ENCODE measurements around the gene SYNGR3.

DNA sequence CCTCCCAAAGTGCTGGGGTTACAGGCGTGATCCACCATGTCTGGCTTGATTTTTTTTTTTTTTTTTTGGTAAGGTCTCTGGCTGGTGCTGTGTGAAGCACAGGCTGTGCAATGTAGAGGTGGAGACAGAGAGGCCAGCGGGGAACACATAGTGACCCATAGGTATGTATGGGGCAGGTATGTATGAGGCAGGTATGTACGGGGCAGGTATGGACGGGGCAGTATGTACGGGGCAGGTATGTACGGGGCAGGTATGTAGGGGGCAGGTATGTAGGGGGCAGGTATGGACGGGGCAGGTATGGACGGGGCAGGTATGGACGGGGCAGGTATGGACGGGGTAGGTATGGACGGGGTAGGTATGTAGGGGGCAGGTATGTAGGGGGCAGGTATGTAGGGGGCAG lies 40.3 kb upstream of the SYNGR3 start:
- TF ChIP-seq, protein P1, sequence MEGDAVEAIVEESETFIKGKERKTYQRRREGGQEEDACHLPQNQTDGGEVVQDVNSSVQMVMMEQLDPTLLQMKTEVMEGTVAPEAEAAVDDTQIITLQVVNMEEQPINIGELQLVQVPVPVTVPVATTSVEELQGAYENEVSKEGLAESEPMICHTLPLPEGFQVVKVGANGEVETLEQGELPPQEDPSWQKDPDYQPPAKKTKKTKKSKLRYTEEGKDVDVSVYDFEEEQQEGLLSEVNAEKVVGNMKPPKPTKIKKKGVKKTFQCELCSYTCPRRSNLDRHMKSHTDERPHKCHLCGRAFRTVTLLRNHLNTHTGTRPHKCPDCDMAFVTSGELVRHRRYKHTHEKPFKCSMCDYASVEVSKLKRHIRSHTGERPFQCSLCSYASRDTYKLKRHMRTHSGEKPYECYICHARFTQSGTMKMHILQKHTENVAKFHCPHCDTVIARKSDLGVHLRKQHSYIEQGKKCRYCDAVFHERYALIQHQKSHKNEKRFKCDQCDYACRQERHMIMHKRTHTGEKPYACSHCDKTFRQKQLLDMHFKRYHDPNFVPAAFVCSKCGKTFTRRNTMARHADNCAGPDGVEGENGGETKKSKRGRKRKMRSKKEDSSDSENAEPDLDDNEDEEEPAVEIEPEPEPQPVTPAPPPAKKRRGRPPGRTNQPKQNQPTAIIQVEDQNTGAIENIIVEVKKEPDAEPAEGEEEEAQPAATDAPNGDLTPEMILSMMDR (IDR thresholded peaks at IDR 0.05; ENCODE audit: insufficient read depth, low read depth, low read length): no peak
- no peak for TF ChIP-seq EZH2 (IDR thresholded peaks at IDR 0.05; ENCODE audit: insufficient read depth, low read length)
